Kidney capillary endothelial cell (primary cell): ENCODE measurements around the gene CTRL.
"Not testable (repeated sequence)": the region's sequence is repeated elsewhere in the genome, so short reads cannot be mapped to it uniquely, and the experiment has no call there.

Source experiments
- DNase-seq: peaks from one replicate; pipeline ENCODE4 v3.0.0-alpha.2; 2018; ENCODE audit warnings: low spot score

CTRL gene

GRCh38 chr16:67924140-67924906 lies 7.3 kb downstream of the CTRL start:
- no peak for DNase-seq

- DNase-seq: no peak
These were observed 8.1 kb downstream of the CTRL start for GRCh38 chr16:67923414-67924116.

GRCh38 chr16:67922740-67923139 lies 8.9 kb downstream of the CTRL start:
- DNase-seq: no peak

GRCh38 chr16:67922221-67922620 lies 9.4 kb downstream of the CTRL start:
- no peak for DNase-seq

GRCh38 chr16:67919622-67920221 lies 11.9 kb downstream of the CTRL start:
- no peak for DNase-seq

GRCh38 chr16:67917852-67918236 lies 13.8 kb downstream of the CTRL start:
- DNase-seq: peak; percentile 63

GRCh38 chr16:67917140-67917851 lies 14.4 kb downstream of the CTRL start:
- no peak for DNase-seq

- no peak for DNase-seq
These were observed 15.6 kb downstream of the CTRL start for GRCh38 chr16:67915831-67916723.

- not testable (repeated sequence) for DNase-seq
These were observed 16.2 kb downstream of the CTRL start for GRCh38 chr16:67915496-67915769.

GRCh38 chr16:67914758-67915495 lies 16.7 kb downstream of the CTRL start:
- DNase-seq: no peak

- DNase-seq: no peak
These were observed 21.5 kb downstream of the CTRL start for GRCh38 chr16:67910158-67910557.

- no peak for DNase-seq
These were observed 22.5 kb downstream of the CTRL start for GRCh38 chr16:67909056-67909742.

- no peak for DNase-seq
These were observed 24.1 kb downstream of the CTRL start for GRCh38 chr16:67907397-67908180.

- no peak for DNase-seq
These were observed 28.8 kb downstream of the CTRL start for GRCh38 chr16:67902831-67903230.

GRCh38 chr16:67901734-67902133 lies 29.9 kb downstream of the CTRL start:
- no peak for DNase-seq

- no peak for DNase-seq
These were observed 34.4 kb downstream of the CTRL start for GRCh38 chr16:67897231-67897630.

- DNase-seq: no peak
These were observed 37.8 kb downstream of the CTRL start for GRCh38 chr16:67893743-67894399.

GRCh38 chr16:67892899-67893742 lies 38.5 kb downstream of the CTRL start, which contains the start of gene PSKH1:
TSS of gene PSKH1 (plus strand) at chr16:67893254. CDS start at chr16:67908750, 15,496 bp downstream.
- DNase-seq: peak; percentile 87
